ENCODE results near the gene MITF.
A peak's percentile ranks its signal among the peaks of the same experiment; 100 is the strongest.
"Not testable (repeated sequence)": the region's sequence is repeated elsewhere in the genome, so short reads cannot be mapped to it uniquely, and the experiment has no call there.

The MITF gene

DNA sequence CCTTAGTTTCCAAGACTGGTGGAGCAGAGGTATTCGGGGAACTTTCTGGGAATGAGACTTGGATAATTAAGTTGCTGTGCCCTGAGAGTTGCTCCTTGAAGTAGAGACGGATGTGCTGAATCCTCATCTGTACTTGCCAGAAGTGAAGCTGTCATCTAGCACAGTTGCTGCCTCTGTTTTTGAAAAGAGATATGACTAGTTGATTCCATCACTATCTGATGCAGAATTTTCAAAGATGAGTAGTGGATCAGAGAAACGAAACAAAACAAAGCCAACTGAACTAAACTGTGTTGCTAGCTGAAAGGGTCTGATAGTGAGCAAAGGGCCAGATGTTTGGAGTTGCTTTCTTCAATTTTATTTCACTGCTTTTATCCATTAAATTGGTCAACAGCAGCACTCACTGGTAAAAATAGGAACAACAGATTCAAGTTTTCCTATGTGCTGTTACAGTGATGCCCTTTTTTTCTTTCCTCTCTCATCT lies 52.7 kb downstream of the MITF start:
- TF ChIP-seq POLR2A (IDR thresholded peaks at IDR 0.05; ENCODE audit: extremely low read depth, insufficient read length) (no peak), MYC (IDR thresholded peaks at IDR 0.05; ENCODE audit: low read depth, low read length) (no peak)
- TF ChIP-seq, protein P1, sequence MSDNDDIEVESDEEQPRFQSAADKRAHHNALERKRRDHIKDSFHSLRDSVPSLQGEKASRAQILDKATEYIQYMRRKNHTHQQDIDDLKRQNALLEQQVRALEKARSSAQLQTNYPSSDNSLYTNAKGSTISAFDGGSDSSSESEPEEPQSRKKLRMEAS (IDR thresholded peaks at IDR 0.05; ENCODE audit: low read depth, low read length), result no peak
- TF ChIP-seq, protein P2, sequence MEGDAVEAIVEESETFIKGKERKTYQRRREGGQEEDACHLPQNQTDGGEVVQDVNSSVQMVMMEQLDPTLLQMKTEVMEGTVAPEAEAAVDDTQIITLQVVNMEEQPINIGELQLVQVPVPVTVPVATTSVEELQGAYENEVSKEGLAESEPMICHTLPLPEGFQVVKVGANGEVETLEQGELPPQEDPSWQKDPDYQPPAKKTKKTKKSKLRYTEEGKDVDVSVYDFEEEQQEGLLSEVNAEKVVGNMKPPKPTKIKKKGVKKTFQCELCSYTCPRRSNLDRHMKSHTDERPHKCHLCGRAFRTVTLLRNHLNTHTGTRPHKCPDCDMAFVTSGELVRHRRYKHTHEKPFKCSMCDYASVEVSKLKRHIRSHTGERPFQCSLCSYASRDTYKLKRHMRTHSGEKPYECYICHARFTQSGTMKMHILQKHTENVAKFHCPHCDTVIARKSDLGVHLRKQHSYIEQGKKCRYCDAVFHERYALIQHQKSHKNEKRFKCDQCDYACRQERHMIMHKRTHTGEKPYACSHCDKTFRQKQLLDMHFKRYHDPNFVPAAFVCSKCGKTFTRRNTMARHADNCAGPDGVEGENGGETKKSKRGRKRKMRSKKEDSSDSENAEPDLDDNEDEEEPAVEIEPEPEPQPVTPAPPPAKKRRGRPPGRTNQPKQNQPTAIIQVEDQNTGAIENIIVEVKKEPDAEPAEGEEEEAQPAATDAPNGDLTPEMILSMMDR (IDR thresholded peaks at IDR 0.05; ENCODE audit: low read depth, low read length), result no peak
- DNase-seq (ENCODE audit: low read depth), result peak; percentile 8
- H3K4me3 ChIP-seq (ENCODE audit: low read depth, low read length), result no peak overlapping the region

DNA sequence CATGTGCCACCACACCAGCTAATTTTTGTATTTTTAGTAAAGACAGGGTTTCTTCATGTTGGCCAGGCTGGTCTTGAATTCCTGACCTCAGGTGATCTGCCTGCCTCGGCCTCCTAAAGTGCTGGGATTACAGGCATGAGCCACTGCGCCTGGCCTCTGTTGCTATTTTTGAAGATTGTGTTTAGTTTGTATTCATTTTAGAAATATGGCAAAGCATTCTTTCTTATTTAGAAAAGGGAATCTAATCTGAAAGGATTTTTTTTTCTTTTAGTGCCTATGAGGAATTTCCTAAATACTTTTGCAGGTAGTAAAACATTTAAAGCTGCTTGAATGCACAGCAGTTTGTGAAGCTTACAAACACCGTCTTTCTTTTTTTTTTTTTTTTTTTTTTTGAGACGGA lies 56.9 kb downstream of the MITF start:
- not testable (repeated sequence) for DNase-seq (ENCODE audit: low read depth); H3K4me3 ChIP-seq (ENCODE audit: low read depth, low read length)

DNA sequence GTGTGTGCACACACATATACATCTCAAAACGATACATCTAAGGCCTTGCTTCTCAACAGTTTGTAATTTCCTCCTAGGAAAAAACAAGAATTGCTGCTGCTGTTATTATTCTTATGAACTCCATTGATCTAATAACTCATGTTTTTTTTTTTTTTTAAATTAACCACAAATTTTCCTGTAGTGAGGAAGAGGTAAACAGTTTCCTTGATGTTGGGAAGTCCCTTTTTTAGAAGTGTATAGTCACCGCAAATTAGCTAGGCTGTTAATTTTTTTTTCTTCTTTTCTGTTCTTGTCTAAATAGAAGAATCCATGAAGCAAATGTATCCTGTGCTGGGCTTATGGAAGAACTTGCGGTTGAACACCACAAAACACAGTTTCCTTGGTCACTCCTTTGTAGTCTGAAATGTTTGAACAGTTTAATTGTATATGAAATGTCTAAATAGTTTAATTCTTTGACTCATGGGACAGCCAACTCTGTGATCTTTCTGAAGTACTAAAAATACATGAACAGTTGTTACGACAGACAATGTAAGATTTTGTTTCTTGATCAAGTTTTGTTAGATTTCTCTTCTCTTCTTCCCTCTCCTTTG lies 64.5 kb downstream of the MITF start:
- no peak overlapping the region for H3K4me3 ChIP-seq (ENCODE audit: low read depth, low read length)
- no peak for DNase-seq (ENCODE audit: low read depth)
- TF ChIP-seq, protein P1 (IDR thresholded peaks at IDR 0.05; ENCODE audit: low read depth, low read length), result no peak

DNA sequence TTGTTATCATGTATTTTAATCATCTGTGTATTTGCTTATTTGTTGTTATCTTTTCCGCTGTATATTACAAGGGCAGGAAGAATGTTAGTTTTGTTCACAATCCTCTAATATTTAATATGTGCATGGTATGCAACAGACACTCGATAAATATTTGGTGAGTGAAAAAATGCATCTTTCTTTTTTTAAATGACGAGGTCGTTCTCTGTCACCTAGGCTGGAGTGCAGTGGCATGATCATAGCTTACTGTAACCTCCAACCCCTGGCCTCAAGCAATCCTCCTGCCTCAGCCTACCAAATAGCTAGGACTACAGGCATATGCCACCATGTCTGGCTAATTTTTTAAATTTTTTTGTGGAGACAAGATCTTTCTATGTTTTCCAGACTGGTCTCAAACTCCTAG lies 66.2 kb downstream of the MITF start:
- no peak overlapping the region for H3K4me3 ChIP-seq (ENCODE audit: low read depth, low read length)
- TF ChIP-seq, protein P1 (IDR thresholded peaks at IDR 0.05; ENCODE audit: low read depth, low read length), result no peak
- TF ChIP-seq POLR2A (IDR thresholded peaks at IDR 0.05; ENCODE audit: extremely low read depth, insufficient read length) (no peak), MYC (IDR thresholded peaks at IDR 0.05; ENCODE audit: low read depth, low read length) (no peak)
- TF ChIP-seq, protein P2 (IDR thresholded peaks at IDR 0.05; ENCODE audit: low read depth, low read length), result no peak

DNA sequence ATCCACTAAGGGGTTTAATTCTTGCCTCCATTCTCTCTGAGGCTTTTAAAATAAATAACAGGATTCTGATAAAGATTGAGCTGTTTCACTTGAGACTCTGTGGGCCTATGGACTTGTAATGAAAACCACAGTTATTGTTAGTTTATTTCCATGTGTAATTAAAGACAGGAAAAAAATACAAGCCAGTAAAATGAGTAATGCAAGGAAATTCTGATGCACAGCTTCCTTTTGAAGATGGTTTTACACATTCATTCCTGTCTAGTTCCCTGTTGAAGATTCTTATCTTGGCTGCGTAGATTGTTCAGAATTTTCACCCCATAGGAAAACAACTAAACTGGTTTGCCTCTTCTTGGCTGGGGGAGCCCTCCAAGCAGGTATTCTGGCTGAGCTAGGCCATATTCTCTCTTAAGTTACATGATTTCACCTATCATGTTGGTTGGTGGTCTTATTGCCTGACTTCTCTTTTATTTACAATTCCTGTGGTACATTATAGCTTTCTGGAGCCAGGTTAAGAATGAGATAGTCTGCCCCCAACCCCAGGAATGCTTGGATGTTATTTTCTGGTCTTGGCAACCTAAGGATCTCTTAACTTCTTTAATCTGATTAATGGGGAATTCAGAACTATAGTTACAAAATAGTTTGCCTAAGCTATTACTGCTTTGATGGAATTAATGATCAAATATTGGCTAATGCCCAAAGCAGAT lies 67.6 kb downstream of the MITF start:
- TF ChIP-seq, protein P2 (IDR thresholded peaks at IDR 0.05; ENCODE audit: low read depth, low read length), result no peak
- TF ChIP-seq POLR2A (IDR thresholded peaks at IDR 0.05; ENCODE audit: extremely low read depth, insufficient read length), result no peak
- TF ChIP-seq, protein P1 (IDR thresholded peaks at IDR 0.05; ENCODE audit: low read depth, low read length), result no peak
- DNase-seq (ENCODE audit: low read depth), result no peak
- no peak overlapping the region for H3K4me3 ChIP-seq (ENCODE audit: low read depth, low read length)

More for the DNA sequence above, 66.2 kb downstream of the MITF start:
- DNase-seq (ENCODE audit: low read depth), result no peak

DNA sequence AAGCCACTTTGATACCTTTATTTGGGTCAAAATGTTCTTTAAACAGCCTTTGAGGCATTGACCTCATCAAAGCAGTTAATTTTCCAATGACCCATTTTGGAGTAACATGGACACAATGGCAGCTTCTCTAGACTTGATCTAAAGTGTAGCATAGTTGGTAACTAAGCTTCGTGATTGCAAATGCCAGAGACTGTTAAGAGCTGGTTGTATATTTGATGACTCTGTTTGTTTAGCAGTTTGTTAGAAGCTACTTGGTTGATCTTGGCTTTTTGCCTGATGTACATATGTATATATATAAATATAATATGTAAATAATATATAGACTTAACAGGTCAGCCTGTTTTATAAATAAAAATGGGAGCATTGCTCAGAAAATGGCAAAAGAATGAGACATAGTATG lies 68.4 kb downstream of the MITF start:
- no peak overlapping the region for H3K4me3 ChIP-seq (ENCODE audit: low read depth, low read length)
- DNase-seq (ENCODE audit: low read depth), result no peak
- TF ChIP-seq, protein P1 (IDR thresholded peaks at IDR 0.05; ENCODE audit: low read depth, low read length), result no peak
- TF ChIP-seq POLR2A (IDR thresholded peaks at IDR 0.05; ENCODE audit: extremely low read depth, insufficient read length) (no peak), MYC (IDR thresholded peaks at IDR 0.05; ENCODE audit: low read depth, low read length) (no peak)
- TF ChIP-seq, protein P2 (IDR thresholded peaks at IDR 0.05; ENCODE audit: low read depth, low read length), result no peak
